ENCODE results near the gene TMEM258.

The TMEM258 gene

GRCh38 chr11:61778357-61778886 is 14.0 kb downstream of the TMEM258 start:
- TF ChIP-seq TAF1 (IDR thresholded peaks at IDR 0.05; ENCODE audit: borderline replicate concordance, insufficient read depth, low read length) (no peak), POLR2AphosphoS5 (IDR thresholded peaks at IDR 0.05; ENCODE audit: low read depth, low read length) (no peak), SIN3A (IDR thresholded peaks at IDR 0.05; ENCODE audit: borderline replicate concordance, insufficient read depth, low read length) (no peak), FOXP2 (optimal IDR thresholded peaks at IDR 0.05; ENCODE audit: borderline replicate concordance, extremely low read depth, extremely low read length, insufficient read depth) (no peak)
- TF ChIP-seq, protein P1, sequence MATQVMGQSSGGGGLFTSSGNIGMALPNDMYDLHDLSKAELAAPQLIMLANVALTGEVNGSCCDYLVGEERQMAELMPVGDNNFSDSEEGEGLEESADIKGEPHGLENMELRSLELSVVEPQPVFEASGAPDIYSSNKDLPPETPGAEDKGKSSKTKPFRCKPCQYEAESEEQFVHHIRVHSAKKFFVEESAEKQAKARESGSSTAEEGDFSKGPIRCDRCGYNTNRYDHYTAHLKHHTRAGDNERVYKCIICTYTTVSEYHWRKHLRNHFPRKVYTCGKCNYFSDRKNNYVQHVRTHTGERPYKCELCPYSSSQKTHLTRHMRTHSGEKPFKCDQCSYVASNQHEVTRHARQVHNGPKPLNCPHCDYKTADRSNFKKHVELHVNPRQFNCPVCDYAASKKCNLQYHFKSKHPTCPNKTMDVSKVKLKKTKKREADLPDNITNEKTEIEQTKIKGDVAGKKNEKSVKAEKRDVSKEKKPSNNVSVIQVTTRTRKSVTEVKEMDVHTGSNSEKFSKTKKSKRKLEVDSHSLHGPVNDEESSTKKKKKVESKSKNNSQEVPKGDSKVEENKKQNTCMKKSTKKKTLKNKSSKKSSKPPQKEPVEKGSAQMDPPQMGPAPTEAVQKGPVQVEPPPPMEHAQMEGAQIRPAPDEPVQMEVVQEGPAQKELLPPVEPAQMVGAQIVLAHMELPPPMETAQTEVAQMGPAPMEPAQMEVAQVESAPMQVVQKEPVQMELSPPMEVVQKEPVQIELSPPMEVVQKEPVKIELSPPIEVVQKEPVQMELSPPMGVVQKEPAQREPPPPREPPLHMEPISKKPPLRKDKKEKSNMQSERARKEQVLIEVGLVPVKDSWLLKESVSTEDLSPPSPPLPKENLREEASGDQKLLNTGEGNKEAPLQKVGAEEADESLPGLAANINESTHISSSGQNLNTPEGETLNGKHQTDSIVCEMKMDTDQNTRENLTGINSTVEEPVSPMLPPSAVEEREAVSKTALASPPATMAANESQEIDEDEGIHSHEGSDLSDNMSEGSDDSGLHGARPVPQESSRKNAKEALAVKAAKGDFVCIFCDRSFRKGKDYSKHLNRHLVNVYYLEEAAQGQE (IDR thresholded peaks at IDR 0.05; ENCODE audit: insufficient read depth in 1 of 2, low read depth in 2 of 2, low read length in 2 of 2) = no peak

DNA sequence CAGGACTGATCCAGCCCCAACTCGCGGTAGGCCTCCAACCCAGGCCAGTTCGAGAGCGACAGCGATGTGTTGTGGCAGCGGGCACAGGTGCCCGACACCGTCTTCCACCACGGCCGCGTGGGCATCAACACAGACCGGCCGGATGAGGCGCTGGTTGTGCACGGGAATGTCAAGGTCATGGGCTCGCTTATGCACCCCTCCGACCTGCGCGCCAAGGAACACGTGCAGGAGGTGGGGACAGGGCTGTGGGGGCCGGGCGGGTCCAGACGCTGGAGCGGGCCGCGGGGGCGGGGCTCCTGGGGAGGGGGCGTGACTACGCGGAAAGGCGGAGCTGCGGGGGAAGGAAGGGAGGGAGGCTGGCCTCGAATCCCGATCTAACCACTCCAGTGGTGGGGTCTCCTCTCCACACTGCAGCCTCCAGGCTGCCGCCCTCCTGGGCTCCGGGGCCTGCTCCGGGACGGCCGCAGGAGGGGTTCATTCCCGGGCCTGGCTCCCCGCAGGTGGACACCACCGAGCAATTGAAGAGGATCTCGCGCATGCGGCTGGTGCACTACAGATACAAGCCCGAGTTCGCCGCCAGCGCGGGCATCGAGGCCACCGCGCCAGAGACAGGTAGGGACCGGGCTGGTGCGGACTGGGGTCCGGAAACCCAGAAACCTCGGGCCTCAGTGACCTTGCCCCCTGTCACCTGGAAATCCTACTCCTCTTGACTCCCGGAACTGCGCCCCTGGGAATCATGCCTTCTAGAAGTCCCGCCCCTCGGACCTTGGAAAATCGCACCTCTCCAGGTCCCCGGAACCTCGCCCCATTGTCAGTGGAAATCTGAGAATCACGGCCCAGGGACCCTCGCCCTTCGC is 14.9 kb downstream of the TMEM258 start:
- TF ChIP-seq POLR2AphosphoS5 (IDR thresholded peaks at IDR 0.05; ENCODE audit: low read depth, low read length) (no peak), TAF1 (IDR thresholded peaks at IDR 0.05; ENCODE audit: borderline replicate concordance, insufficient read depth, low read length) (no peak), SIN3A (IDR thresholded peaks at IDR 0.05; ENCODE audit: borderline replicate concordance, insufficient read depth, low read length) (no peak), FOXP2 (optimal IDR thresholded peaks at IDR 0.05; ENCODE audit: borderline replicate concordance, extremely low read depth, extremely low read length, insufficient read depth) (no peak)
- TF ChIP-seq, protein P1 (IDR thresholded peaks at IDR 0.05; ENCODE audit: insufficient read depth in 1 of 2, low read depth in 2 of 2, low read length in 2 of 2) = no peak

DNA sequence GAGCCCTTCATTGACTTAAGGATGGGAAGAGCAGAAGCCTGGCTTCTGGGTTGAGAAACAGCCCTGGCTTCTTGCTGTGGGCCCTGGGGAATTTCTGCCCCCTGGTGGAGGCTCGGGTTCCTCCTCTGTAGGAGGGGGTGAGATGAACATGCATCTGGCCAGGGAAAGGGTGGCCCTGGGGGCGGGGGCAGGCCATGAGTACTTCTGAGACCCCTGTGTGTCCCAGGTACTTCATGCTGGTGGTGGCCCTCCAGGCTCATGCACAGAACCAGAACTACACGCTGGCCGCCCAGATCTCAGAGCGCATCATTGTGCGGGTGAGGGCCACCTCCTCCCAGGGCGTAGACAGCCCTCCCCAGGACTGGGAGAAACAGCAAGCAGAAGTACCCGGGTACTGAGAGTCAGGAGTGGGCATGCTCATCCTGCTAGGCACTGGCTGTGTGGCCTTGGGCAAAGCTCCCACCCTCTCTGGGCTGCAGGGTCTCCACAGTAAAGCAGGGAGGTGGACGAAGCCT is 15.8 kb downstream of the TMEM258 start:
- TF ChIP-seq SIN3A (IDR thresholded peaks at IDR 0.05; ENCODE audit: borderline replicate concordance, insufficient read depth, low read length) (no peak), FOXP2 (optimal IDR thresholded peaks at IDR 0.05; ENCODE audit: borderline replicate concordance, extremely low read depth, extremely low read length, insufficient read depth) (no peak), TAF1 (IDR thresholded peaks at IDR 0.05; ENCODE audit: borderline replicate concordance, insufficient read depth, low read length) (no peak), POLR2AphosphoS5 (IDR thresholded peaks at IDR 0.05; ENCODE audit: low read depth, low read length) (no peak)
- TF ChIP-seq, protein P1 (IDR thresholded peaks at IDR 0.05; ENCODE audit: insufficient read depth in 1 of 2, low read depth in 2 of 2, low read length in 2 of 2) = no peak

DNA sequence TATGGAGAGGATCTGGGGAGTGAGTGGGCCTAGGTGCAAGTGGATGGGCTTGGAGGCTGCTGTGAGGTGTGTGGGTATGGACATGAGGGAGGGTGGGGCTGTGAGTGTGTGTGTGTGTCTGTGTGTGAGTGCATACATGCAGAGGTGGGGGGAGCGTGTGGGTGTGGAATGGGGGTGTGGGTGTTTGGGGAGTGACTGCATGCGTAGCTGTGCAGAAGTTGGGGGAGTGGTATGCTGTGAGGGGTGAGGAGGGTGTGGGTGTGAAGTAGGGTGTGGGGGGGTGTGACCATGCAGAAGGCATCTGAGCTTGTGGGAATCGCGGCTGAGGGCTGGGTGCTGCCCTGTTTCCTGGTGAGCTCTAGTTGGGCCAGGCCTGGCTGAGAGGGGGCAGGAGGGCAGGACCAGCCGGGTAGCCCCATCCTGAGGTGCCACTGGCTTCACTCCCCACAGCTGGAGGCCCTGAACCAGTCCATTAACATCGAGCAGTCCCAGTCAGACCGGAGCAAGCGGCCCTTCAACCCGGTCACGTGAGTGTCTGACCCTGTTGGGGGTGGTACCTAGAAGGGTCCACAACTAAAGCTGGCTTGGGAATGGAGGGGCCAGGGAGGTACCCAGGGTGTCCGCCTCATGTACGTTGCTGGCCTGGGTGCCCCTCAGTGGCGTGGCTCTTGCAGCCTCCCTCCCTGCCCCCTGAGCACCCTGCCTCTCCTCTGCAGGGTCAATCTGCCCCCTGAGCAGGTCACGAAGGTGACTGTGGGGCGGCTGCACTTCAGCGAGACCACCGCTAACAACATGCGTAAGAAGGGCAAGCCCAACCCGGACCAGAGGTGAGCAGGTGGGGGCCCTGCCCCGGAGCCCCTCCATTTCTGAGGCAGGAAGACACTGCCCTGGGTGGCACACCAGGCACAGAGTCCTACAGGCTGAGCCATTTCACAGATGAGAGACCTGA is 16.5 kb downstream of the TMEM258 start:
- TF ChIP-seq FOXP2 (optimal IDR thresholded peaks at IDR 0.05; ENCODE audit: borderline replicate concordance, extremely low read depth, extremely low read length, insufficient read depth) (no peak), POLR2AphosphoS5 (IDR thresholded peaks at IDR 0.05; ENCODE audit: low read depth, low read length) (no peak), TAF1 (IDR thresholded peaks at IDR 0.05; ENCODE audit: borderline replicate concordance, insufficient read depth, low read length) (no peak)

- no peak for TF ChIP-seq POLR2AphosphoS5 (IDR thresholded peaks at IDR 0.05; ENCODE audit: low read depth, low read length)
- no peak for TF ChIP-seq SIN3A (IDR thresholded peaks at IDR 0.05; ENCODE audit: borderline replicate concordance, insufficient read depth, low read length)
- no peak for TF ChIP-seq FOXP2 (optimal IDR thresholded peaks at IDR 0.05; ENCODE audit: borderline replicate concordance, extremely low read depth, extremely low read length, insufficient read depth)
- no peak for TF ChIP-seq TAF1 (IDR thresholded peaks at IDR 0.05; ENCODE audit: borderline replicate concordance, insufficient read depth, low read length)
- TF ChIP-seq, protein P1 (IDR thresholded peaks at IDR 0.05; ENCODE audit: insufficient read depth in 1 of 2, low read depth in 2 of 2, low read length in 2 of 2) = no peak
These were observed 17.3 kb downstream of the TMEM258 start for GRCh38 chr11:61775106-61775505.

All from PFSK-1 (cell line).